PC-3 (cell line): ENCODE measurements around the gene FOXP1. TPM values are rescaled to one million over a fixed set of nuclear protein-coding genes. Genes with fewer than 3 reads are reported as not detected.

Experiments used
- ATAC-seq: fragments of 200-7000 bp; cut with Tn5 transposase; 2 replicates; pipeline ENCODE4 v1.9.1; 2020; ENCODE audit warnings: mild to moderate bottlenecking, moderate library complexity
- BruUV-seq: library from RNA; stranded (reverse); fragments of 400-500 nt; replicated peaks from 2 replicates; lab custom pipeline; 2021; lab: Mats Ljungman, UMichigan
- CTCF ChIA-PET: fragments of 300-600 bp; sonication (Branson Sonifier 250); formaldehyde crosslinking; loops from one replicate; lab custom pipeline; 2022; ENCODE audit warnings: antibody characterized with exemption; lab: Charles Lee
- POLR2A ChIA-PET: fragments of 300-600 bp; sonication (Branson Sonifier 250); formaldehyde crosslinking; loops from one replicate; lab custom pipeline; 2022; ENCODE audit warnings: antibody characterized with exemption; ENCODE audit not compliant: unreplicated experiment; lab: Charles Lee
- DNase-seq: peaks from one replicate; pipeline ENCODE4 v3.0.0-alpha.2; 2015
- H2AFZ ChIP-seq: fragments of 300-600 bp; sonication (generic); 2 replicates; pipeline ENCODE4 v1.6.0; 2016; ENCODE audit warnings: antibody characterized with exemption, low read length
- H3F3A ChIP-seq: fragments of 300-600 bp; sonication (generic); one replicate; pipeline ENCODE4 v1.6.0; 2017; ENCODE audit warnings: antibody characterized with exemption, low read length, control low read depth, mild to moderate bottlenecking; ENCODE audit not compliant: unreplicated experiment
- H3K27ac ChIP-seq: fragments of 300-600 bp; sonication (generic); 2 replicates; pipeline ENCODE4 v1.5.1; 2016; ENCODE audit warnings: mild to moderate bottlenecking, low read length
- H3K27me3 ChIP-seq: fragments of 300-600 bp; sonication (generic); 2 replicates; pipeline ENCODE4 v1.6.1; 2016; ENCODE audit warnings: low read length, mixed read lengths
- H3K36me3 ChIP-seq: fragments of 300-600 bp; sonication (generic); 2 replicates; pipeline ENCODE4 v1.6.1; 2016; ENCODE audit warnings: low read depth, mixed run types, low read length, mixed read lengths
- H3K4me1 ChIP-seq: fragments of 300-600 bp; sonication (generic); 2 replicates; pipeline ENCODE4 v1.5.1; 2016; ENCODE audit warnings: low read length; ENCODE audit not compliant: insufficient read depth
- H3K4me2 ChIP-seq: fragments of 300-600 bp; sonication (generic); 2 replicates; pipeline ENCODE4 v1.6.0; 2016; ENCODE audit warnings: low read length
- H3K4me3 ChIP-seq: fragments of 300-600 bp; sonication (generic); 2 replicates; pipeline ENCODE4 v1.5.1; 2016; ENCODE audit warnings: mild to moderate bottlenecking, low read length, mixed read lengths
- H3K79me2 ChIP-seq: fragments of 300-600 bp; sonication (generic); 2 replicates; pipeline ENCODE4 v1.6.1; 2017; ENCODE audit warnings: low read length, mixed read lengths
- H3K9ac ChIP-seq: fragments of 300-600 bp; sonication (generic); 2 replicates; pipeline ENCODE4 v1.6.0; 2016; ENCODE audit warnings: mild to moderate bottlenecking, low read length
- H3K9me2 ChIP-seq: fragments of 300-600 bp; sonication (generic); replicated peaks from 2 replicates; pipeline ENCODE4 v1.6.1; 2016; ENCODE audit warnings: mixed run types, low read length, mixed read lengths
- H3K9me3 ChIP-seq: fragments of 300-600 bp; sonication (generic); 2 replicates; pipeline ENCODE4 v1.6.1; 2016; ENCODE audit warnings: low read length, mixed read lengths
- H4K20me1 ChIP-seq: fragments of 300-600 bp; sonication (generic); 2 replicates; pipeline ENCODE4 v1.6.1; 2016; ENCODE audit warnings: low read length, mixed read lengths
- EZH2 ChIP-seq: fragments of 300-600 bp; sonication (generic); IDR thresholded peaks from one replicate; pipeline ENCODE4 v1.6.1; 2017; ENCODE audit warnings: antibody characterized with exemption, mild to moderate bottlenecking, low read length; ENCODE audit not compliant: unreplicated experiment
- EZH2phosphoT487 ChIP-seq: fragments of 300-600 bp; sonication (generic); IDR thresholded peaks from 2 replicates; pipeline ENCODE4 v1.6.1; 2018; ENCODE audit warnings: mild to moderate bottlenecking, antibody characterized with exemption, low read length, borderline replicate concordance
- intact Hi-C: fragments of 100-400 bp; cut with micrococcal nuclease; formaldehyde crosslinking; loops from 2 replicates; pipeline ENCODE4 v1.9.0; 2023
- total RNA-seq: library from RNA; depleted of rRNA; stranded (reverse); fragments of >200 nt; gene quantifications from 2 replicates; pipeline ENCODE4 v1.2.3, GENCODE V29; 2014
- TF ChIP-seq, protein P1 (sequence below): fragments of 300-600 bp; sonication (generic); conservative IDR thresholded peaks from 2 replicates; pipeline ENCODE4 v1.5.1; 2017; ENCODE audit warnings: antibody characterized with exemption, low read depth, mild to moderate bottlenecking, low read length

FOXP1 gene
- total RNA-seq, 1 experiment from 2014 or later, result 35.3 TPM

GRCh38 chr3:71384837-71385716 is 198.5 kb downstream of the FOXP1 start:
- ChIA-PET POLR2A (no interaction called here), CTCF (no interaction called here)
- Histone ChIP-seq H4K20me1 (no peaks in the 10 kb centered on the region), H3K9me2 (no peaks in the 10 kb centered on the region), H3F3A (no peaks in the 10 kb centered on the region), H3K79me2 (no peaks in the 10 kb centered on the region), H3K9ac (no peak overlapping the region), H2AFZ (no peak overlapping the region), H3K9me3 (no peaks in the 10 kb centered on the region), H3K4me3 (no peak overlapping the region), H3K27me3 (no peaks in the 10 kb centered on the region), H3K4me2 (no peak overlapping the region), H3K36me3 (no peaks in the 10 kb centered on the region), H3K4me1 (peaks cover 9% of the 10 kb centered on the region), H3K27ac (no peak overlapping the region)
- no TSS peak for BruUV-seq
- intact Hi-C loops, result no loop called here
- ATAC-seq (no peak), DNase-seq (no peak)
- TF ChIP-seq EZH2phosphoT487, result no peak
- TF ChIP-seq, protein P1, sequence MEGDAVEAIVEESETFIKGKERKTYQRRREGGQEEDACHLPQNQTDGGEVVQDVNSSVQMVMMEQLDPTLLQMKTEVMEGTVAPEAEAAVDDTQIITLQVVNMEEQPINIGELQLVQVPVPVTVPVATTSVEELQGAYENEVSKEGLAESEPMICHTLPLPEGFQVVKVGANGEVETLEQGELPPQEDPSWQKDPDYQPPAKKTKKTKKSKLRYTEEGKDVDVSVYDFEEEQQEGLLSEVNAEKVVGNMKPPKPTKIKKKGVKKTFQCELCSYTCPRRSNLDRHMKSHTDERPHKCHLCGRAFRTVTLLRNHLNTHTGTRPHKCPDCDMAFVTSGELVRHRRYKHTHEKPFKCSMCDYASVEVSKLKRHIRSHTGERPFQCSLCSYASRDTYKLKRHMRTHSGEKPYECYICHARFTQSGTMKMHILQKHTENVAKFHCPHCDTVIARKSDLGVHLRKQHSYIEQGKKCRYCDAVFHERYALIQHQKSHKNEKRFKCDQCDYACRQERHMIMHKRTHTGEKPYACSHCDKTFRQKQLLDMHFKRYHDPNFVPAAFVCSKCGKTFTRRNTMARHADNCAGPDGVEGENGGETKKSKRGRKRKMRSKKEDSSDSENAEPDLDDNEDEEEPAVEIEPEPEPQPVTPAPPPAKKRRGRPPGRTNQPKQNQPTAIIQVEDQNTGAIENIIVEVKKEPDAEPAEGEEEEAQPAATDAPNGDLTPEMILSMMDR, result no peak
- no peak for TF ChIP-seq EZH2

DNA sequence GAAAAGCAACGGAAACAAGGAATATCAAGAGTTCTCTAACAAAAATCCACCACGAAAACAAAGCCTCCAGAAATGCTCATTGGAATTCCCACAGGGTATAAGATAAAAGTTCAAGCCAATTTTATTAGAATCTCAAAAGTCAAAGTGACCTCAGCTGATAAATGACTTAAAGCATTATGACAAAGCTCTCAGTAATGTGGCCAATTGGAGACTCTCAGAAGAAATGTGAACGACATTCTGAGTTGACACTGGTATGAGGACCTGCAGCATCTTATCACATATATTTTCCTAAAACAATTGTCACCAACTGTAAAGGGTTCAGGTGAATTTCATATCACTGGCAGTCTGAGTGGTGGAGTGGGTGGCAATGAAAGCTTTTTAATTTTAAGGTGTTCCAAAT is 199.1 kb downstream of the FOXP1 start:
- no peak overlapping the region for H3K4me2 ChIP-seq
- intact Hi-C loops, result no loop called here

More for the DNA sequence above, 199.1 kb downstream of the FOXP1 start:
- Histone ChIP-seq H3K27me3 (no peaks in the 10 kb centered on the region), H3K9me3 (no peaks in the 10 kb centered on the region), H3K4me1 (peaks cover 2% of the 10 kb centered on the region), H3F3A (no peaks in the 10 kb centered on the region), H3K36me3 (no peaks in the 10 kb centered on the region), H3K79me2 (no peaks in the 10 kb centered on the region), H3K27ac (no peak overlapping the region), H3K4me3 (no peak overlapping the region), H2AFZ (no peak overlapping the region), H4K20me1 (no peaks in the 10 kb centered on the region), H3K9ac (no peak overlapping the region), H3K9me2 (no peaks in the 10 kb centered on the region)
- POLR2A ChIA-PET, result no interaction called here
- no TSS peak for BruUV-seq
- CTCF ChIA-PET, result no interaction called here
- DNase-seq (no peak), ATAC-seq (no peak)
- TF ChIP-seq EZH2 (no peak), EZH2phosphoT487 (no peak)
- TF ChIP-seq, protein P1, result no peak
